Glomerular visceral epithelial cell (primary cell): ENCODE measurements around the gene NECTIN3.
A peak's percentile ranks its signal among the peaks of the same experiment; 100 is the strongest.

Source experiments
- DNase-seq: peaks from one replicate; pipeline ENCODE4 v3.0.0-alpha.2; 2016; ENCODE audit errors: extremely low spot score

The NECTIN3 gene

GRCh38 chr3:111081008-111081545 lies 9.5 kb downstream of the NECTIN3 start:
- DNase-seq = no peak

DNA sequence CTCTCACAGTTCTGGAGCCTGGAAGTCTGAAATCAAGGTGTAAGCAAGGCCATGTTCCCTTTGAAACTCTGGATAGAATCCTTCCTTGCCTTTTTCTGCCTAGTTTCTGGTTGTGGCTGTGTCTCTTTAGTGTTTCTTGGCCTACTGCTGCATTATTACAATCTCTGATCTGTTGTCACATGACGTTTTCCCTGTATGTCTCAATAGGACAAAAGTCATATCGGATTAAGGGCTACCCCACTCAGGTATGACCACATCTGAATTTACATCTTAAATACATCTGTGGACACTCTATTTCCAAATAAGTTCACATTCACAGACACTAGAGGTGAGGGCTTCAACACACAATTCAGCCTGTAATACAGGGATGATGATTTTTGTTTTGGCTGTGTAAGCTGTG lies 13.3 kb downstream of the NECTIN3 start:
- DNase-seq = no peak

DNA sequence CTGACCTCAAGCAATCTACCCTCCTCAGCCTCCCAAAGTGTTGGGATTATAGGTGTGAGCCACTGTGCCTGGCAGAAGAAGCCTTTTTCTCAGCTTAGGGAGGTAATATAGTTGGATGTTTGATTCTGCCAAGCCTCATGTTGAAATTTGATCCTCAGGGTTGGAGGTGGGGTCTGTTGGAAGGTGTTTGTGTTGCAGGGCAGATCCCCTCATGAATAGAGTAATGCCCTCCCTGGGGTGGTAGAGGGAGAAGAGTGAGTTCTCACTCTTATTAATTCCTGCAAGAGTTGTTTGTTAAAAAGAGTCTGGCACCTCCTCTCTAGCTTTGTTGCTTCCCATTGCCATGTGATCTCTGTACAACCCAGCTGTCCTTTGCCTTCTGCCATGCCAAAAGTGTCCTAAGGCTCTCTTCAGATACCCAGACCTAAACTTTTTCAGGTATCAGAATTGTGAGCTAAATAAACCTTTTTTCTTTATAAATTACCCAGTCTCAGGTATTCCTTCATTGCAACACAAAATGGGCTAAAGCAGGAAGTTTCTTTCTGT lies 16.4 kb downstream of the NECTIN3 start:
- no peak for DNase-seq

DNA sequence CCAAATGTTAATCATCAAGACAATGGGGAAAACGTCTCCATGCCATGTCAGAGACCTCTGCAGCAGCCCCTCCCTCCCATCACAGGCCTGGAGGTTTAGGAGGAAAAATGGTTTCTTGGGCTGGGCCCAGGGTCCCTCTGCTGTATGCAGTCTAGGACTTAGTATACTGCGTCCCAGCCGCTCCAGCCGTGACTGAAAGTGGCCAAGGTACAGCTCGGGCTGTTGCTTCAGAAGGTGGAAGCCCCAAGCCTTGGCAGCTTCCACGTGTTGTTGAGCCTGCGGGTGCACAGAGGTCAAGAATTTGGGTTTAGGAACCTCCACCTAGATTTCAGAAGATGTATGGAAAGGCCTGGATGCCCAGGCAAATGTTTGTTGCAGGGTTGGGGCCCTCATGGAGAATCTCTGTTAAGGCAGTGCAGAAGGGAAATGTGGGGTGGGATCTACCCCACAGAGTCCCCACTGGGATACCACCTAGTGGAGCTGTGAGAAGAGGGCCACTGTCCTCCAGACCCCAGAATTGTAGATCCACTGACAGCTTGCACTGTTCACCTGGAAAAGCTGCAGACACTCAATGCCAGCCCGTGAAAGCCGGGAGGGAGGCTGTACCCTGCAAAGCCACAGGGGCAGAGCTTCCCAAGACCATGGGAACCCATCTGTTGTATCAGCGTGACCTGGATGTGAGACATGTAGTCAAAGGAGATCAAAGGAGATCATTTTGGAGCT lies 25.0 kb downstream of the NECTIN3 start:
- DNase-seq = no peak

DNA sequence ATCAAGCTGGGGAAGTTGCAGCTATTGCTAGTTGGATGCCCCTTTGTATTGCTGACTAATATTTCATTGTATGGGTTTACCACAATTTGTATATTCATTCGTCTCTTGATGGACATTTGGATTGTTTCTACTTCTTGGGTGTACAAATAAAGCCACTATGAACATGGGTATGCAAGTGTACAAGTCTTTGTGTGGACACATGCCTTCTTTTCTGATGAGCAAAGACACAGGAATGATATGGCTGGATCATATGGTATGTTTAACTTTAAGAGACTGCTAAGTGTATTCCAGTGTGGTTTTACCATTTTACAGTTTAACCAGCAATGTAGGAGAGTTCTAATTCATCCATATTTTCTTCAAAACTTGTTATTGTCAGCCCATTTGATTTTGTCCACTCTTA lies 32.2 kb downstream of the NECTIN3 start:
- DNase-seq = no peak

DNA sequence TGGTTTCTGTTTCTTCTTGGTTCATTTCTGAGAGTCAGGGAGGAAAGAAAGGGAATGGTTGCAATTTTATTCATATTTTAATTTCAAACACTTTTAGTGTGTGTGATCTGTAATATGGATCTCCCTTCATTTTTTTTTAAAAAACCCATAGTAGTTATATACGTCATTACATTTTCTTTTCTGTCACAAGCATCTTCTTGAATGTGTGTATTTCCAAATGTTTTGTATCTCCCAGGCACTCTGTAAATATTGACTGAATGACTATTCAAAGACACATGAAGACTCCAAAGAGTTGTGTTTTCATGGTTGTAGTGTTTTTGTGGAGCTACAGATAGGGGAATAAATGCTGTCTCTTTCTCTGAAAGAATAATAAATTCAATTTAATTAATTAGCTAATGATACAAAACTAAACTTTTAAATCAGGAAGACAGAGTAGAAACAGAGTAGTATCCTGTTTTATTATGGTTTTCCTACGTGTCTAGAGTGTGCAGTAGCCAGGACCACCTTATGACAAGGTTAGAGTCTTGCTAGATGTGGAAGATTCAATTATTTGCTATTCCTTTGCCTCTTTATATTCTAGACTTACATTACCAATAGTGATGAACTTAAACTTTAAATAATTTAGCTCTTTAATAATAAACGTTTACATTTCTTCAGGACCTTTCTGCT lies 35.5 kb downstream of the NECTIN3 start:
- DNase-seq = no peak

DNA sequence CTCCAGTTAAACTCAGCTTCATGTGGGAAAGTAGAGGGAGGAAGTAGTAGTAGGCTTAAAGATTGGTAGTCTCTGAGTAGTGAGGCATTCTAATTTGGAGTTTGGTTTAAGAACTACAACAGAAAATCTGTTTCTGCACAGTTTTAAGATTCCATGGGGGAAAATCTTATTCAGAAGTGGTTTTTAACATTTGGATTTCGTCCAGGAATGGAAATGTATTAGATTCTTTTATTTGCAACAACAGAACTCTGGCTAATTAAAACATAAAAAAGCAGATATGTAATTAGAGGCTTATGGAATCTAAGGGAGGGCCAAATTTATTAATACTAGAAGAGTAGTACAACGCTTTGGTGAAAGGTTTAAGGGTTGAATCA lies 36.0 kb downstream of the NECTIN3 start:
- DNase-seq = no peak

GRCh38 chr3:111112913-111113312 lies 41.3 kb downstream of the NECTIN3 start:
- no peak for DNase-seq

DNA sequence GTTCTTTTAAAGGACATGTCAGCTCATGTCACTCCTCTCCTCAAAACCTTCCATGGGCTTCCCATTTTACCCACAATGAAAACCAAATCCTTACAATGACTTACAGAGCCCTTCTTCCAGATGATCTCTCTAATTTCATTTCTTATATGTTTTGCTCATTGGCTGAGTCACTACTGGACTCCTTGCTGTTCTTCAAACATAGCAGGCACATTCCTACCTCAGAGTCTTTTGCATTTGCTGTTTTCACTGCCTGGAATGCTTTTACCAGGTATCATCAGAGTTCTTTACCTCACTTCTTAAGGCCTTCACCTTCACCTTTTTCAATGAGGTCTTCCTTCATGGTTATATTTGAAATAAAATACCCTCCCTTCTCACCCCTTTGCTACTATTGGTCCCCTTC lies 57.3 kb downstream of the NECTIN3 start:
- no peak for DNase-seq

GRCh38 chr3:111130827-111131226 lies 59.2 kb downstream of the NECTIN3 start:
- no peak for DNase-seq

DNA sequence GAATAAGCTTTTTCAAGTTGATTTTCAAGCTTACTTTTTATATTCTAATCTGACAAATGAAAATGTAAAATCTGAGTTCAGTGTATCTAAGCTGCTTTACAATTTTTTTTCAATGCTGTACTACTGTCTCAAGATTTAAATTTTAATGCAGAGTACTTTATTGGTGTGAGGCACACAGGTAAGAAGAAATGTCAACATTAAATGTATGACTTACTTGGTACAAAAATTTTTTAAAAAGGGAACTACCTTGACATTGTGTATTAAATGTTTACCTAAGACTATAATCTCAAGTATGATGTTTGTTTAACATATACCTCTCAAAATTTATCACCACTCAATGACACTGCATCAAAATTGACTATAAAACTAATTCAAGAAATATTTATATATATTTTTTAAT lies 62.7 kb downstream of the NECTIN3 start:
- DNase-seq = no peak

GRCh38 chr3:111151438-111151837 lies 79.8 kb downstream of the NECTIN3 start:
- DNase-seq = peak; percentile 52

DNA sequence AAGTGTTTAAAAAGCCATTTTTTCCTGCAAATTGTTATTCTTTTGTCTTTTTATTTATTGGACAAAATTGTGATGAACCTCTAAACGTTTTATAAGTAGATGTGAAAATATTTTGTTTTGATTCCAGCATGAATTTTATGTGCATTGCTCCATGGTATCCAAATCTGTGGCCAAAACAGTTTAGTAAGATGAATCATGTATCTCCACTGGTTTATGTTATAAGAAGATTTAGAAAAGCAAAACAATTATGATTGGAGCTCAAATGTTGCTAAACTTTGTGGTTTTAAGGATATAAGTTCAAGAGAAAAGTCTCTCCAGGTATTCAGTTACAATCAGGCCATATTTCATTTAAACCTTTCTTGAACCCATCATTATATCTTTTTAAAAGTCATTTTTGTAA lies 80.9 kb downstream of the NECTIN3 start:
- no peak for DNase-seq

DNA sequence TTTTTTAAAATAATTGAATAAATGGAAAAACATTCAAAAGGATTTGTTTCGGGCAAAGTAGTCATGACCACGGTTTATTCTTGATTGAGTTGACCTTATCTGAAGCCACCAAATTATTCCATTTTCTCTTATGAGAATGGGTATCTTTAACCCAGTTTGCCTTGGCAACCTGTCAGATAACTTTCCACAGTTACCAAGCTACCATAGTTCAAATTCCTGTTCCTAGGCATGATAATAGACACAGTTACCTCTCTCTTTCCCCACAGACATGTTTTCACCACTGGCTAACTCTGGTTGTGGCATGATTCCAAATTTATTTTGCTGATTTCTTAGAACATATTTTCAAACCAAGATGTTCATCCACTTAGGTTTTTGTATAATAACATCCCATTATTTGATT lies 84.9 kb downstream of the NECTIN3 start:
- no peak for DNase-seq

DNA sequence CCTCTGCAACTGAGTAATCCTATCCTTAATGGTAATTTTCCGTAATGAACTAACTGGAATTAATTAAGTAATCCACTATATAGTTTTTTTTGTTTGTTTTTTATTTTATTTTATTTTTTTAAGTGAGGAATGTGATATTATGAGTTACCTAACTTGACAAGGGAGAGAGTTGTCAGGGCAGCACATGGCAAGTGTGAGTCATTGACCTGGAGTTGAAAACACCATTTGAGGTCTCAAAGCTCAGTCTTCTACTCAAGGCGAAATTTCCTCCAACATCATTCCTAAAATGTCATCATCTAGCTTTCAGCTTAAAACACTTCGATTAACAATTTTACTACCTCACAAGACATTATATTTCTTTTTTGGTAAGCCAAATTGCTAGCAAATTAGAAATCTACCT lies 87.8 kb downstream of the NECTIN3 start:
- DNase-seq = no peak

GRCh38 chr3:111164621-111165020 lies 93.0 kb downstream of the NECTIN3 start:
- DNase-seq = no peak

GRCh38 chr3:111165411-111165810 lies 93.8 kb downstream of the NECTIN3 start:
- no peak for DNase-seq

DNA sequence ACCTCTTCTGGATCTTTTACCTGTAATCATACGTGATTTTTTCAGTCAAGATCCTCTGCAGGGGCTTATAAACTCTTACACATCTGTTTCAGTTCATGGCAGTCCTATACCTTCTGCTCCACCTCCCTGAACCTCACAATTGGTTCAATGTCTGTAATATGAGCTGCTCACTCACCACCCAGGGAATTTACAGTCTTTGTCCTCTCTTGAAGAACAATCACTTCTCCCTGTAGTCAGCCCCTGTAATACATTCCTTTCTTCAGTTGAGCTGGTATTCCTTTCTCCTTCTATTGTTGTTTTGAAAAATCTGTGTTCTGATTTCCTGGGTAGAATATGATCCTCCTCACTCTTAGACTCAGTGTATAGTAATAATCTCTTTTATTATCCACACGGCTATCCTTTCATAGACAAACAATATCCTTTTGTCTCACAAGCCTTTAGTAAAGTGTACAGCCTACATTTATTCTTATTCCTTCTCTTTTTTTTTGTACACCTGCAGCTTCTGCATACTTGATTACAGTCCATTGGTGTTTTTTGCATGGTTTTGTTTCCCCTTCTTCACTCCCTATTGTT lies 101.8 kb downstream of the NECTIN3 start:
- DNase-seq = no peak

DNA sequence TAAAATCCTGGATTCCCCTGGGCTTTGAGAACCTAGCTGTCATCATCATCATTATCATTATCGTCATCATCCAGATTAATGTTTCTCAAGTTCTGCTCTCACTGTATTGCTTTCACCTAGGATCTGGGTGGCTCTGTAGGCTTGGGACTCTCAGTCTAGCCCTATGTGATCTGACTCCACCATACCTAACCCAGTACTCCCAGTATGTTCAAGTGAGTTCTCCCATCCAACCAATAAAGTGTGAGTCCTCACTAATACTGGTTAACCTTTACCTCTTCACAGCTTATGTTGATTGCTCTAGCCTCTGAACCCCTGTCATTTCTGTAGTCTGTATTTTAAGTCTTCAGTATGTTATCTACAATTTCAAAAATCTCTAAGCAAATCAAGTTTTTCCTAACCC lies 102.3 kb downstream of the NECTIN3 start:
- DNase-seq = no peak

DNA sequence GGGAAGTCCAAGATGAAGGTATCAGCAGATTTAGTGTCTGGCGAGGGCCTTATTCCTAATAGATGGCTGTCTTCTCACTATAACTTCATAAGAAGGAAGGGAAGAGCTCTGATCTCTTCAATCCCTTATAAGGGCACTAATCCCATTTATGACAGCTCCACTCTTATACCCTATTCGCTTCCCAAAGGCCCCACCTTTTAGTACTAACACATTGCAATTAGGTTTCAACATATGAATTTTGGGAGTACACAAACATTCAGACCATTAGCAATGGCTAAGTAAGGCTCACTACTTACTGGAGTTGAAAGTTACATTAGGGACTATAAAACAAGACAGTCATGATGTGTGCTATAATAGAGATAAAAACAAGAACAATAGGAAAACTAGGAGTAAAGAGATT lies 118.9 kb downstream of the NECTIN3 start:
- DNase-seq = no peak

- DNase-seq = no peak
Measured at GRCh38 chr3:111193472-111193871, 121.9 kb downstream of the NECTIN3 start.

- no peak for DNase-seq
Measured at GRCh38 chr3:111194048-111194447, 122.4 kb downstream of the NECTIN3 start.

- DNase-seq = no peak
Measured at GRCh38 chr3:111197485-111197884, 125.9 kb downstream of the NECTIN3 start.
